K562 (cell line): ENCODE data around the gene MCM5. TPM values are rescaled to one million over a fixed set of nuclear protein-coding genes. Genes with fewer than 3 reads are reported as not detected.
A peak's percentile ranks its signal among the peaks of the same experiment; 100 is the strongest.

Source experiments
- ATAC-seq: fragments of 200-7000 bp; cut with Tn5 transposase; 3 replicates; pipeline ENCODE4 v1.9.1; 2020; ENCODE audit warnings: moderate library complexity
- BruUV-seq: library from RNA; stranded (reverse); fragments of 400-500 nt; replicated peaks from 2 replicates; lab custom pipeline; 2021; lab: Mats Ljungman, UMichigan
- CTCF ChIA-PET: fragments of 300-600 bp; formaldehyde crosslinking; extraction: SDS; loops from one replicate; lab custom pipeline; 2021; ENCODE audit warnings: low intra/inter-chr PET ratio; lab: Yijun Ruan, JAX
- POLR2A ChIA-PET: fragments of 300-600, 350-650 bp; sonication (Branson Sonifier 250); formaldehyde crosslinking; extraction: SDS; loops from one replicate; lab custom pipeline; 2021; ENCODE audit warnings: antibody characterized with exemption, inconsistent platforms; lab: Yijun Ruan, JAX
- DNase-seq, 4 experiments: peaks; one replicate each; pipeline versions ENCODE4 v3.0.0 to v3.0.0-alpha.2; 2011 to 2018; ENCODE audit warnings: low spot score in 3 of 4, mixed read lengths in 3 of 4; ENCODE audit errors: extremely low read depth in 1 of 4
- FAIRE-seq: peaks from 2 replicates; lab custom pipeline; 2011; peaks lifted over from hg19 to GRCh38; lab: Jason Lieb, UNC
- H2AFZ ChIP-seq: 2 replicates; pipeline ENCODE4 v1.6.0; 2011; ENCODE audit warnings: low read depth, low read length, control low read depth, inconsistent platforms
- H3K27ac ChIP-seq: fragments of 200-600 bp; 3 replicates; pipeline ENCODE4 v1.8.0; 2011; ENCODE audit warnings: low read depth, mild to moderate bottlenecking, control low read depth, inconsistent platforms, low read length, moderate library complexity, mixed read lengths; ENCODE audit errors: extremely low read depth
- H3K27me3 ChIP-seq, 2 experiments: fragments of 300-600 bp in 1 of 2; 2 replicates in 1 of 2; 3 replicates in 1 of 2; pipeline versions ENCODE4 v1.6.0 to v1.8.0; 2011; ENCODE audit warnings: inconsistent platforms in 2 of 2, low read length in 2 of 2, mild to moderate bottlenecking in 1 of 2, mixed read lengths in 1 of 2, moderate library complexity in 1 of 2; ENCODE audit not compliant: control insufficient read depth in 2 of 2, insufficient read depth in 2 of 2
- H3K36me3 ChIP-seq: fragments of 300-600 bp; 3 replicates; pipeline ENCODE4 v1.8.0; 2011; ENCODE audit warnings: mild to moderate bottlenecking, low read length, inconsistent platforms; ENCODE audit not compliant: control insufficient read depth, insufficient read depth
- H3K4me1 ChIP-seq, 2 experiments: fragments of 200-600 bp in 1 of 2; replicated peaks in 1 of 2; 2 replicates in 1 of 2; 3 replicates in 1 of 2; pipeline versions ENCODE4 v1.5.1 to v1.8.0; 2011; ENCODE audit warnings: inconsistent platforms in 2 of 2, low read length in 2 of 2, mild to moderate bottlenecking in 1 of 2, mixed read lengths in 1 of 2, moderate library complexity in 1 of 2; ENCODE audit not compliant: control insufficient read depth in 2 of 2, insufficient read depth in 2 of 2
- H3K4me2 ChIP-seq: 2 replicates; pipeline ENCODE4 v1.6.1; 2011; ENCODE audit warnings: low read length, control low read depth, inconsistent platforms, mixed read lengths; ENCODE audit not compliant: insufficient read depth
- H3K4me3 ChIP-seq: fragments of 200-600 bp; sonication (generic), shearing (Covaris generic); 2 replicates; pipeline ENCODE4 v1.5.1; 2016; ENCODE audit warnings: control low read depth, inconsistent platforms
- H3K79me2 ChIP-seq: fragments of 200-600 bp; 3 replicates; pipeline ENCODE4 v1.8.0; 2011; ENCODE audit warnings: low read length, inconsistent platforms; ENCODE audit not compliant: control insufficient read depth, insufficient read depth
- H3K9ac ChIP-seq, 2 experiments: 2 replicates each; pipeline versions ENCODE4 v1.6.0 to v1.6.1; 2011; ENCODE audit warnings: low read depth in 2 of 2, low read length in 2 of 2, control low read depth in 1 of 2, inconsistent platforms in 1 of 2, mild to moderate bottlenecking in 1 of 2, mixed read lengths in 1 of 2; ENCODE audit not compliant: insufficient read depth in 1 of 2
- H3K9me1 ChIP-seq: one replicate; pipeline ENCODE4 v1.6.0; 2011; ENCODE audit warnings: inconsistent platforms, mild to moderate bottlenecking, low read length, moderate library complexity; ENCODE audit not compliant: control insufficient read depth, insufficient read depth
- H3K9me3 ChIP-seq: replicated peaks from 2 replicates; pipeline ENCODE4 v1.5.1; 2011; ENCODE audit warnings: low read depth, low read length, inconsistent platforms; ENCODE audit not compliant: control insufficient read depth, insufficient read depth
- H4K20me1 ChIP-seq: replicated peaks from 2 replicates; pipeline ENCODE4 v1.6.1; 2011; ENCODE audit warnings: low read length, inconsistent platforms, mixed read lengths; ENCODE audit not compliant: control insufficient read depth, insufficient read depth
- FOXK1 ChIP-seq: sonication (generic); formaldehyde crosslinking; IDR thresholded peaks from 2 replicates; pipeline ENCODE4 v1.8.0; 2022; ENCODE audit warnings: missing genetic modification reagents, mild to moderate bottlenecking, borderline replicate concordance
- HNRNPH1 ChIP-seq: fragments of 200-400 bp; formaldehyde crosslinking; optimal IDR thresholded peaks from 2 replicates; pipeline ENCODE3; 2017; ENCODE audit warnings: low read depth, mild to moderate bottlenecking, low read length, moderate library complexity
- RBM25 ChIP-seq: fragments of 200-400 bp; formaldehyde crosslinking; IDR thresholded peaks from 2 replicates; pipeline ENCODE4 v1.6.1; 2018; ENCODE audit warnings: low read length, low read depth, moderate library complexity; ENCODE audit not compliant: severe bottlenecking
- WGBS: fragments of 100-300 bp; shearing (Covaris generic); methylation state at CpG from one replicate; pipeline ENCODE4 v1.1.6; 2016; ENCODE audit warnings: low coverage, mixed read lengths; ENCODE audit not compliant: insufficient coverage; ENCODE audit errors: missing lambda C conversion rate; 5-methylcytosine and 5-hydroxymethylcytosine counted together
- in situ Hi-C: fragments of 300-500 bp; cut with MboI; formaldehyde crosslinking; loops from 4 replicates; pipeline ENCODE4 v1.15.0; 2018; ENCODE audit warnings: inconsistent platforms, mixed read lengths
- intact Hi-C: fragments of 100-400 bp; cut with micrococcal nuclease; formaldehyde crosslinking; loops from 2 replicates; pipeline ENCODE4 v1.14.2; 2022
- polyA plus RNA-seq, 8 experiments: library from polyadenylated mRNA; depleted of rRNA in 4 of 8; stranded (reverse) in 5 of 8; unstranded in 3 of 8; fragments of >200 nt; fragmentation: Nextera tagmentation in 2 of 8; fragmentation: Illumina TruSeq in 1 of 8; extraction: Ambion mirVana in 2 of 8; extraction: Trizol in 1 of 8; gene quantifications; 2 replicates each; pipeline versions ENCODE4 v1.2.1 to v1.2.3, GENCODE V29; 2011 to 2014; ENCODE audit warnings: inconsistent platforms in 1 of 8, missing spikeins in 1 of 8
- total RNA-seq, 7 experiments: library from RNA; depleted of rRNA in 6 of 7; stranded (reverse); fragments of >200 nt in 6 of 7; fragmentation: Illumina TruSeq in 2 of 7; extraction: Trizol in 2 of 7; gene quantifications; 2 replicates each; pipeline versions ENCODE4 v1.2.1 to v1.2.3, GENCODE V29; 2011 to 2021; ENCODE audit warnings: low replicate concordance in 1 of 7
- TF ChIP-seq, protein P1 (sequence below): fragments of 450-650 bp; formaldehyde crosslinking; IDR thresholded peaks from 2 replicates; pipeline ENCODE4 v1.4.0; 2022; ENCODE audit warnings: missing genetic modification characterization

The MCM5 gene
- total and polyA plus RNA-seq, 9 of the 15 experiments (the other 6 are each of a cell fraction or from before 2014, with no cell fraction given), result 5.6 to 180 (median 66.1) TPM

DNA sequence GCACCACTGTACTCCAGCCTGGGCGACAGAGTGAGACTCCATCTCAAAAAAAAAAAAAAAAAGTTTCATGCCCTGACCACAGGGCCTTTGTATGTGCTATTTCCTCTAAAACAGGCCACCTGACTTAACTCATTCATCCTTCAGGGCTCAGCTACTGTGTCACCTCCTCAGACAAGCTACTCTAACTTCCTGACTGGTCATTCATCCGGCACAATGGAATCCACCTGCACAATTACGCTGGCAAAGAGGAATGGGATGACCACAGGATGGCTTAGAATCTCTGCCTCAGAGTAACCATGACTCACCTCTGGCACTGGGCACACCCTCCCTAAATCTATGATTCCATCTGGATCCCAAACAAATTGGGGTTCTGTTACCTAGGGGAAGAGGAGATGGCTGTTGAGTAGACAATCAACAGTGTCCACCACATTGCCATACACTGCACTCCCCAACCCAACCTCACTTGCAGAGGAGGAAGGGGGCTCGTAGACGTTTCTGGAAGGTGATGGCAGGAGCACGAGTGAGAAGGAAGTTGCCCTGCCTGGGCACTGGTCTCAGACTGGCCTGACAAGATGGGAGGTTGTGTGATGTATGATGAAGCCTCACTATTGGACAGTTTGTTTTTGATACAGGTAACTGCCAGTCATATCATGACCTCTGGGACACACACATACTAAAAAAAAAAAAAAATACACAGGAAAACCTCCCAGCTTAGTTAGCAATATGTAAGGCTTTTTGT lies 41.9 kb upstream of the MCM5 start:
- Histone ChIP-seq H3K9me1 (no peaks in the 10 kb centered on the region), H4K20me1 (no peaks in the 10 kb centered on the region), H3K9me3 (no peaks in the 10 kb centered on the region), H3K4me2 (no peak overlapping the region), H3K4me1 (peaks cover 0 to 4% of the 10 kb centered on the region in 2 experiments; a peak in 3 of 5 replicates), H3K27me3 (no peaks in the 10 kb centered on the region), H3K79me2 (no peaks in the 10 kb centered on the region), H3K27ac (no peak overlapping the region), H3K4me3 (no peak overlapping the region), H2AFZ (no peak overlapping the region), H3K36me3 (no peaks in the 10 kb centered on the region), H3K9ac (no peak overlapping the region)
- in situ Hi-C loops, result loop anchor here (10.0 kb wide), 1 partner anchor 767 kb away; no protein-coding TSS in a partner anchor
- TF ChIP-seq RBM25 (peak; percentile 47), HNRNPH1 (no peak), FOXK1 (CRISPR knock-in tag) (no peak)
- TF ChIP-seq, protein P1, sequence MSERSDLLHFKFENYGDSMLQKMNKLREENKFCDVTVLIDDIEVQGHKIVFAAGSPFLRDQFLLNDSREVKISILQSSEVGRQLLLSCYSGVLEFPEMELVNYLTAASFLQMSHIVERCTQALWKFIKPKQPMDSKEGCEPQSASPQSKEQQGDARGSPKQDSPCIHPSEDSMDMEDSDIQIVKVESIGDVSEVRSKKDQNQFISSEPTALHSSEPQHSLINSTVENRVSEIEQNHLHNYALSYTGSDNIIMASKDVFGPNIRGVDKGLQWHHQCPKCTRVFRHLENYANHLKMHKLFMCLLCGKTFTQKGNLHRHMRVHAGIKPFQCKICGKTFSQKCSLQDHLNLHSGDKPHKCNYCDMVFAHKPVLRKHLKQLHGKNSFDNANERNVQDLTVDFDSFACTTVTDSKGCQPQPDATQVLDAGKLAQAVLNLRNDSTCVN, result no peak
- intact Hi-C loops, result loop anchor here (10.0 kb wide), 2 partner anchors 47 to 107 kb away; partner anchors contain the start of gene MCM5
- no peak for DNase-seq
- ChIA-PET CTCF (no interaction called here), POLR2A (interaction anchor here (1.8 kb wide), 1 partner anchor 12 kb away, joined by 3 read pairs; no protein-coding TSS in a partner anchor)
- ATAC-seq, result no peak
- 41% methylated on average over 4 of the region's 6 CpGs for WGBS
- BruUV-seq, result no TSS peak
- FAIRE-seq, result no peak
